LNCaP clone FGC (cell line): Measurements from ENCODE around the gene LRRN4.
"Not testable (repeated sequence)": the region's sequence is repeated elsewhere in the genome, so short reads cannot be mapped to it uniquely, and the experiment has no call there.

Experiments
- DNase-seq: peaks from one replicate; pipeline ENCODE4 v3.0.0-alpha.2; 2011; ENCODE audit warnings: low read depth
- H3K4me3 ChIP-seq: 2 replicates; pipeline ENCODE4 v1.5.1; 2011; ENCODE audit warnings: mild to moderate bottlenecking, low read depth, low read length, control low read depth
- CTCF ChIP-seq: IDR thresholded peaks from 2 replicates; pipeline ENCODE4 v1.5.1; 2012; ENCODE audit warnings: mild to moderate bottlenecking; ENCODE audit not compliant: control insufficient read depth, insufficient read depth; ENCODE audit errors: extremely low read depth

Gene LRRN4

GRCh38 chr20:6036213-6036612 is 17.6 kb downstream of the LRRN4 start:
- H3K4me3 ChIP-seq, result no peak overlapping the region
- DNase-seq, result no peak
- TF ChIP-seq CTCF, result no peak

- no peak overlapping the region for H3K4me3 ChIP-seq
- TF ChIP-seq CTCF, result no peak
- DNase-seq, result no peak
Measured at GRCh38 chr20:6034134-6034969, 19.5 kb downstream of the LRRN4 start.

- H3K4me3 ChIP-seq, result not testable (repeated sequence)
Measured at GRCh38 chr20:6032907-6033306, 21.0 kb downstream of the LRRN4 start.

GRCh38 chr20:6030453-6031080 is 23.3 kb downstream of the LRRN4 start:
- no peak overlapping the region for H3K4me3 ChIP-seq
- TF ChIP-seq CTCF, result no peak
- no peak for DNase-seq

More at GRCh38 chr20:6032907-6033306, 21.0 kb downstream of the LRRN4 start:
- not testable (repeated sequence) for DNase-seq

GRCh38 chr20:6029538-6029937 is 24.3 kb downstream of the LRRN4 start:
- no peak overlapping the region for H3K4me3 ChIP-seq
- no peak for TF ChIP-seq CTCF
- no peak for DNase-seq

- TF ChIP-seq CTCF, result no peak
- H3K4me3 ChIP-seq, result no peak overlapping the region
- DNase-seq, result no peak
Measured at GRCh38 chr20:6028818-6029217, 25.0 kb downstream of the LRRN4 start.

GRCh38 chr20:6026051-6026450 is 27.8 kb downstream of the LRRN4 start:
- H3K4me3 ChIP-seq, result no peak overlapping the region
- no peak for TF ChIP-seq CTCF
- DNase-seq, result no peak
